ENCODE measurements around the gene SYN1.
"Not testable (repeated sequence)": the region's sequence is repeated elsewhere in the genome, so short reads cannot be mapped to it uniquely, and the experiment has no call there.

The SYN1 gene

GRCh38 chrX:47633689-47634590 lies 14.3 kb upstream of the SYN1 start:
- no peak for DNase-seq (ENCODE audit: low spot score)

GRCh38 chrX:47632666-47633065 lies 13.0 kb upstream of the SYN1 start:
- no peak for DNase-seq (ENCODE audit: low spot score)

- DNase-seq (ENCODE audit: low spot score) = no peak
Observed at GRCh38 chrX:47631676-47632075, 12.0 kb upstream of the SYN1 start.

- DNase-seq (ENCODE audit: low spot score) = no peak
Observed at GRCh38 chrX:47629419-47630200, 10.0 kb upstream of the SYN1 start, which contains the start of gene CFP. TSS of gene CFP (minus strand) at chrX:47629930. CDS start at chrX:47629844, 86 bp downstream.

- DNase-seq (ENCODE audit: low spot score) = no peak
Observed at GRCh38 chrX:47628982-47629381, 9.3 kb upstream of the SYN1 start.

- no peak for DNase-seq (ENCODE audit: low spot score)
Observed at GRCh38 chrX:47625365-47625764, 5.7 kb upstream of the SYN1 start.

GRCh38 chrX:47623540-47624027 lies 3.9 kb upstream of the SYN1 start:
- peak; percentile 80 for DNase-seq (ENCODE audit: low spot score)

- DNase-seq (ENCODE audit: low spot score) = no peak
Observed at GRCh38 chrX:47621851-47622250, 2.2 kb upstream of the SYN1 start.

- no peak for DNase-seq (ENCODE audit: low spot score)
Observed at GRCh38 chrX:47620303-47620685, 637 bp upstream of the SYN1 start.

- no peak for DNase-seq (ENCODE audit: low spot score)
Observed at GRCh38 chrX:47618923-47619485, 653 bp downstream of the SYN1 start.

- DNase-seq (ENCODE audit: low spot score) = no peak
Observed at GRCh38 chrX:47614618-47615017, 5.0 kb downstream of the SYN1 start.

- no peak for DNase-seq (ENCODE audit: low spot score)
Observed at GRCh38 chrX:47613082-47613481, 6.6 kb downstream of the SYN1 start.

- DNase-seq (ENCODE audit: low spot score) = no peak
Observed at GRCh38 chrX:47612418-47612817, 7.2 kb downstream of the SYN1 start.

GRCh38 chrX:47611926-47612325 lies 7.7 kb downstream of the SYN1 start:
- no peak for DNase-seq (ENCODE audit: low spot score)

GRCh38 chrX:47611489-47611888 lies 8.2 kb downstream of the SYN1 start:
- no peak for DNase-seq (ENCODE audit: low spot score)

- DNase-seq (ENCODE audit: low spot score) = no peak
Observed at GRCh38 chrX:47610511-47610910, 9.1 kb downstream of the SYN1 start.

- peak; percentile 72 for DNase-seq (ENCODE audit: low spot score)
Observed at GRCh38 chrX:47608130-47608810, 11.4 kb downstream of the SYN1 start.

GRCh38 chrX:47607091-47607490 lies 12.6 kb downstream of the SYN1 start:
- DNase-seq (ENCODE audit: low spot score) = no peak

GRCh38 chrX:47605024-47605423 lies 14.6 kb downstream of the SYN1 start:
- no peak for DNase-seq (ENCODE audit: low spot score)

GRCh38 chrX:47603125-47603524 lies 16.5 kb downstream of the SYN1 start:
- not testable (repeated sequence) for DNase-seq (ENCODE audit: low spot score)

- no peak for DNase-seq (ENCODE audit: low spot score)
Observed at GRCh38 chrX:47597222-47597621, 22.4 kb downstream of the SYN1 start.

- no peak for DNase-seq (ENCODE audit: low spot score)
Observed at GRCh38 chrX:47596256-47596655, 23.4 kb downstream of the SYN1 start.
